Measurements from ENCODE around the gene ABCC6.

ABCC6 gene

DNA sequence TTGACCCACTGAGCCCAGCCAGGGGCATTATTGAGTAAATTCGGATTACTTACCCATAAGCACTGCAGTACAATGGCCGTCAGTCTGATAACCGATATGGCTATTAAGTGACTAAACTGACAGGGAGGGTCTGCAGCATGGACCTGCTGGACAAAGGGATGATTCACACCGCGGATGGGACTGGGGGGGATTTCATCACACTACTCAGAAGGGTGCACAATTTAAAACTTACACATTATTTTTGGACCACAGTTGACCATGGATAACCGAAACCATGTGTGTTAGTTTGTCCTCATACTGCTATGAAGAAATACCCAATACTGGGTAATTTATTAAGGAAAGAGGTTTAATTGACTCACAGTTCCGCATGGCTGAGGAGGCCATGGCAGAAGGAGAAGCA lies 106.5 kb downstream of the ABCC6 start:
- ATAC-seq (ENCODE audit: insufficient read depth, low read depth), result no peak
- Histone ChIP-seq H2AFZ (ENCODE audit: low read depth, low read length) (no peak overlapping the region), H4K20me1 (ENCODE audit: insufficient read depth, low read length) (no peaks in the 10 kb centered on the region; the same call in 1 of the 2 replicates), H3K4me1 (ENCODE audit: insufficient read depth, low read length) (no peaks in the 10 kb centered on the region), H3K27me3 (ENCODE audit: insufficient read depth, low read length, poor library complexity) (no peaks in the 10 kb centered on the region), H3K36me3 (ENCODE audit: insufficient read depth, low read length) (peaks cover 88% of the 10 kb centered on the region), H3K79me2 (ENCODE audit: insufficient read depth, low read length) (no peaks in the 10 kb centered on the region), H3K27ac (ENCODE audit: low read length) (no peak overlapping the region), H3K9ac (ENCODE audit: low read depth, low read length) (no peak overlapping the region), H3K9me3 (ENCODE audit: insufficient read depth, low read length, severe bottlenecking) (peaks cover 10% of the 10 kb centered on the region), H3K4me3 (ENCODE audit: low read depth in 1 of 2, low read length in 2 of 2) (no peak overlapping the region), H3K4me2 (ENCODE audit: insufficient read depth, low read length) (no peak overlapping the region)
- no peak for DNase-seq
- TF ChIP-seq EZH2 (IDR thresholded peaks at IDR 0.05; ENCODE audit: borderline replicate concordance, low read depth, low read length, severe bottlenecking), result no peak
- TF ChIP-seq, protein P1, sequence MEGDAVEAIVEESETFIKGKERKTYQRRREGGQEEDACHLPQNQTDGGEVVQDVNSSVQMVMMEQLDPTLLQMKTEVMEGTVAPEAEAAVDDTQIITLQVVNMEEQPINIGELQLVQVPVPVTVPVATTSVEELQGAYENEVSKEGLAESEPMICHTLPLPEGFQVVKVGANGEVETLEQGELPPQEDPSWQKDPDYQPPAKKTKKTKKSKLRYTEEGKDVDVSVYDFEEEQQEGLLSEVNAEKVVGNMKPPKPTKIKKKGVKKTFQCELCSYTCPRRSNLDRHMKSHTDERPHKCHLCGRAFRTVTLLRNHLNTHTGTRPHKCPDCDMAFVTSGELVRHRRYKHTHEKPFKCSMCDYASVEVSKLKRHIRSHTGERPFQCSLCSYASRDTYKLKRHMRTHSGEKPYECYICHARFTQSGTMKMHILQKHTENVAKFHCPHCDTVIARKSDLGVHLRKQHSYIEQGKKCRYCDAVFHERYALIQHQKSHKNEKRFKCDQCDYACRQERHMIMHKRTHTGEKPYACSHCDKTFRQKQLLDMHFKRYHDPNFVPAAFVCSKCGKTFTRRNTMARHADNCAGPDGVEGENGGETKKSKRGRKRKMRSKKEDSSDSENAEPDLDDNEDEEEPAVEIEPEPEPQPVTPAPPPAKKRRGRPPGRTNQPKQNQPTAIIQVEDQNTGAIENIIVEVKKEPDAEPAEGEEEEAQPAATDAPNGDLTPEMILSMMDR (IDR thresholded peaks at IDR 0.05; ENCODE audit: borderline replicate concordance, extremely low read depth, low read length, poor library complexity, severe bottlenecking), result no peak

DNA sequence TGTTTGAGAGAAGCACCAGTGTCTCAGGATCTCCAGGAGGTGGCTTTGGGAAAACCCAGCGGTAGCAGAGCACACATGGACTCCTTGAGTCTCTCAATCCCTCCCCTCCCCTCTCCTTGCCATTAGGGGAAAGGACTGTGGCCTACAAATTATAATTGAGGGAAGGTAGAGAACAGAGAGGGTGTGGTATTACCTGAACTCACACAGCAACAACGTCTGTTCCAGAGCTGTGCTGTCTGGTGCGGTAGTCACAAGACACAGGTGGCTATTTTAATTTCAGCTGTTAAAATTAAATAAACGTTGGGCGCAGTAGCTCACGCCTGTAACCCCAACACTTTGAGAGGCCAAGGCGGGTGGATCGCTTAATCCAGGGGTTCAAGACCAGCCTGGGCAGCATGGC lies 110.2 kb downstream of the ABCC6 start:
- no peak overlapping the region for H3K4me3 ChIP-seq (ENCODE audit: low read depth in 1 of 2, low read length in 2 of 2)
- no peak for TF ChIP-seq EZH2 (IDR thresholded peaks at IDR 0.05; ENCODE audit: borderline replicate concordance, low read depth, low read length, severe bottlenecking)
- TF ChIP-seq, protein P1 (IDR thresholded peaks at IDR 0.05; ENCODE audit: borderline replicate concordance, extremely low read depth, low read length, poor library complexity, severe bottlenecking), result no peak
- no peaks in the 10 kb centered on the region for H3K4me1 ChIP-seq (ENCODE audit: insufficient read depth, low read length)
- no peaks in the 10 kb centered on the region; the same call in 1 of the 2 replicates for H4K20me1 ChIP-seq (ENCODE audit: insufficient read depth, low read length)
- no peak overlapping the region for H3K9ac ChIP-seq (ENCODE audit: low read depth, low read length)
- H3K27ac ChIP-seq (ENCODE audit: low read length), result no peak overlapping the region
- no peak for DNase-seq
- no peaks in the 10 kb centered on the region for H3K79me2 ChIP-seq (ENCODE audit: insufficient read depth, low read length)
- ATAC-seq (ENCODE audit: insufficient read depth, low read depth), result no peak
- H3K36me3 ChIP-seq (ENCODE audit: insufficient read depth, low read length), result peaks cover 95% of the 10 kb centered on the region
- no peaks in the 10 kb centered on the region for H3K27me3 ChIP-seq (ENCODE audit: insufficient read depth, low read length, poor library complexity)
- H3K9me3 ChIP-seq (ENCODE audit: insufficient read depth, low read length, severe bottlenecking), result peaks cover 9% of the 10 kb centered on the region
- H2AFZ ChIP-seq (ENCODE audit: low read depth, low read length), result no peak overlapping the region
- H3K4me2 ChIP-seq (ENCODE audit: insufficient read depth, low read length), result no peak overlapping the region

DNA sequence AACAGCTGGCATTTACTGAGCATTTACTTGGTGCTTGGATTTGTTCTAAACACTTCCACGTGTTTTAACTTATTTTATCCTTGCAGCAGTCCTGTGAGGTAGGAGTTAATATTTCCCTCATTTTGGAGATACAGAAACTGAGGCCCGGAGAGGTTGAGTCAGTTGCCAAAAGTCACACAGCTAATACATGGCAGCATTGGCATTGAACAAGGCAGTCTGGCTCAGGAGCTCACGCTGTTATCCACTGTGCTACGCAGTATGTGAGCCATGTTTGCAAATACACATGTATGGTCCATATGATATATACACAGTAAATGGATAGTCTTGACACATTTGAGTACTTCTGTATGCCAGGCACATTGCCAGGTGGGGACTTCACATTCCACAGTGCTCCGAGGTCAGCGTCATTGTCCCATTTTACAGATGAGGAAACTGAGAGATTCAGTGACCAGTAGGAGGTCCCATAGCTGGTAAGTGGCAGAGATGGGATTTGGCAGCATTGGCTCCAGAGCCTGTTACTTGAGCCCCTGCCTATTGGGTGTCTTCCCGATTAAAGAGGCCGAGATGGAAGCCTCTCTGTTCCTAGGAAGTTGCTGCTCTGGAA lies 110.7 kb downstream of the ABCC6 start:
- no peak overlapping the region for H3K9ac ChIP-seq (ENCODE audit: low read depth, low read length)
- H3K27ac ChIP-seq (ENCODE audit: low read length), result no peak overlapping the region
- no peaks in the 10 kb centered on the region for H3K79me2 ChIP-seq (ENCODE audit: insufficient read depth, low read length)
- no peaks in the 10 kb centered on the region for H3K4me1 ChIP-seq (ENCODE audit: insufficient read depth, low read length)
- H3K9me3 ChIP-seq (ENCODE audit: insufficient read depth, low read length, severe bottlenecking), result peaks cover 7% of the 10 kb centered on the region
- H3K4me3 ChIP-seq (ENCODE audit: low read depth in 1 of 2, low read length in 2 of 2), result no peak overlapping the region
- TF ChIP-seq EZH2 (IDR thresholded peaks at IDR 0.05; ENCODE audit: borderline replicate concordance, low read depth, low read length, severe bottlenecking), result no peak
- TF ChIP-seq, protein P1 (IDR thresholded peaks at IDR 0.05; ENCODE audit: borderline replicate concordance, extremely low read depth, low read length, poor library complexity, severe bottlenecking), result no peak
- no peaks in the 10 kb centered on the region for H3K27me3 ChIP-seq (ENCODE audit: insufficient read depth, low read length, poor library complexity)
- ATAC-seq (ENCODE audit: insufficient read depth, low read depth), result no peak
- peaks cover 93% of the 10 kb centered on the region for H3K36me3 ChIP-seq (ENCODE audit: insufficient read depth, low read length)
- DNase-seq, result no peak
- no peak overlapping the region for H3K4me2 ChIP-seq (ENCODE audit: insufficient read depth, low read length)
- H4K20me1 ChIP-seq (ENCODE audit: insufficient read depth, low read length), result no peaks in the 10 kb centered on the region; the same call in 1 of the 2 replicates
- H2AFZ ChIP-seq (ENCODE audit: low read depth, low read length), result no peak overlapping the region
